ENCODE results near the gene FAM186B. TPM values are rescaled to one million over a fixed set of nuclear protein-coding genes. Genes with fewer than 3 reads are reported as not detected.

The FAM186B gene
- total and polyA plus RNA-seq, 8 donors: 0.20 to 4.6 (median 3.0) TPM

DNA sequence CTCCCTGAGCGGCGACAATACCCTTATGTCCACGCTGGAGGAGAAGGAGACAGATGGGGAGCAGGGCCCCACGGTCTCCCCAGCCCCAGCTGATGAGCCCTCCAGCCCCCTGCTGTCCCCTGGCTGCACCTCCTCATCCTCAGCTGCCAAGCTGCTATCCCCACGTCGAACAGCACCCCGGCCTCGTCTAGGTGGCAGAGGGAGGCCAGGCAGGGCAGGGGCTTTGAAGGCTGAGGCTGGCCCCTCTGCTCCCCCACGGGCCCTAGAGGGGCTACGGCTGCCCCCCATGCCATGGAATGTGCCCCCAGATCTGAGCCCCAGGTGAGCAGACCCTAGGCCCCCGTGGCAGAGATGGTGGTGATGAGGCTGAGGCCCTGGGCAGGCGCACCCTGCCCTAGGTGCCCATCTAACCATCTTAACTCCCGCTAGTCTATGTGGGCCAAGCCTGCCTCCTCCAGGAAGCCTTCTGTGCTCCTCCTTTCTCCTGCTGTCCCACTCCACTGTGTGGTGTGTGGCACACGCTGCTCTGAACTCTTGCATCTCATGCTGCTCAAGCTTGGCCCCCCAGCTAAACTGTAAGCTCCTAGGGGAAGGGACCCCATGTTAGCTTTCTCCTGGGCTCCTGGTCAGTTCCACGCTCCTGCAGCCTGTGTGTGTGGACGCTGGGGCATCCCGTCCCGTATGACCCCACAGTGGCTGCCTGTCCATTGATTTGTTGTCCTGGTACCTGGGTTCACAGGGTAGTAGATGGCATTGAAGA is 49.6 kb downstream of the FAM186B start:
- no peak overlapping the region for H3K4me3 ChIP-seq
- H3K36me3 ChIP-seq: peaks cover 0 to 53% of the 10 kb centered on the region in 2 donors
- H3K4me1 ChIP-seq: no peaks in the 10 kb centered on the region
- TF ChIP-seq, protein P1, sequence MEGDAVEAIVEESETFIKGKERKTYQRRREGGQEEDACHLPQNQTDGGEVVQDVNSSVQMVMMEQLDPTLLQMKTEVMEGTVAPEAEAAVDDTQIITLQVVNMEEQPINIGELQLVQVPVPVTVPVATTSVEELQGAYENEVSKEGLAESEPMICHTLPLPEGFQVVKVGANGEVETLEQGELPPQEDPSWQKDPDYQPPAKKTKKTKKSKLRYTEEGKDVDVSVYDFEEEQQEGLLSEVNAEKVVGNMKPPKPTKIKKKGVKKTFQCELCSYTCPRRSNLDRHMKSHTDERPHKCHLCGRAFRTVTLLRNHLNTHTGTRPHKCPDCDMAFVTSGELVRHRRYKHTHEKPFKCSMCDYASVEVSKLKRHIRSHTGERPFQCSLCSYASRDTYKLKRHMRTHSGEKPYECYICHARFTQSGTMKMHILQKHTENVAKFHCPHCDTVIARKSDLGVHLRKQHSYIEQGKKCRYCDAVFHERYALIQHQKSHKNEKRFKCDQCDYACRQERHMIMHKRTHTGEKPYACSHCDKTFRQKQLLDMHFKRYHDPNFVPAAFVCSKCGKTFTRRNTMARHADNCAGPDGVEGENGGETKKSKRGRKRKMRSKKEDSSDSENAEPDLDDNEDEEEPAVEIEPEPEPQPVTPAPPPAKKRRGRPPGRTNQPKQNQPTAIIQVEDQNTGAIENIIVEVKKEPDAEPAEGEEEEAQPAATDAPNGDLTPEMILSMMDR (IDR thresholded peaks at IDR 0.05): no peak
- peak in 1 of 4 donors; percentile 60 for DNase-seq
- no peak for ATAC-seq
- no peak overlapping the region for H3K27ac ChIP-seq
- peaks cover 0 to 19% of the 10 kb centered on the region in 2 donors for H3K27me3 ChIP-seq
- H3K9me3 ChIP-seq: no peaks in the 10 kb centered on the region
- intact Hi-C loops (cut with DNase I): no loop called here

DNA sequence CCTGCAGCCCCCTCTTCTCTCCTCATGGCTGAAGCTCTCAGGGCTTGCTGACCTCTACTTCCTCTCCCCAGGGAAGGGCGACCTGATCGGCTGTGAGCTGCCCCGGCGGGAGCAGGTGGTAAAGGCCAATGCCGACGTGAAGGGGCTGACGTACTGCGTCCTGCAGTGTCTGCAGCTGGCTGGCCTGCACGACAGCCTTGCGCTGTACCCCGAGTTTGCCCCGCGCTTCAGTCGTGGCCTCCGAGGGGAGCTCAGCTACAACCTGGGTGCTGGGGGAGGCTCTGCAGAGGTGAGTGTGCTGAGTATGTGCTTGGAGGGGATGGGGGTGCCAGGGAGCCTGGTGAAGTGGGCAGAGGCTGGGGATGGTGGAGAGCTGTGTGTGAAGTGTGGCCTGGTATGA is 51.2 kb downstream of the FAM186B start:
- peak in 1 of 4 donors; percentile 74 for DNase-seq
- Histone ChIP-seq H3K9me3 (no peaks in the 10 kb centered on the region), H3K27me3 (peaks cover 7 to 34% of the 10 kb centered on the region in 2 donors), H3K4me1 (peaks cover 2 to 4% of the 10 kb centered on the region in 2 donors), H3K36me3 (peaks cover 0 to 38% of the 10 kb centered on the region in 2 donors), H3K27ac (no peak overlapping the region), H3K4me3 (no peak overlapping the region)
- no peak for ATAC-seq
- TF ChIP-seq, protein P1 (IDR thresholded peaks at IDR 0.05): no peak
- intact Hi-C loops (cut with DNase I): no loop called here

DNA sequence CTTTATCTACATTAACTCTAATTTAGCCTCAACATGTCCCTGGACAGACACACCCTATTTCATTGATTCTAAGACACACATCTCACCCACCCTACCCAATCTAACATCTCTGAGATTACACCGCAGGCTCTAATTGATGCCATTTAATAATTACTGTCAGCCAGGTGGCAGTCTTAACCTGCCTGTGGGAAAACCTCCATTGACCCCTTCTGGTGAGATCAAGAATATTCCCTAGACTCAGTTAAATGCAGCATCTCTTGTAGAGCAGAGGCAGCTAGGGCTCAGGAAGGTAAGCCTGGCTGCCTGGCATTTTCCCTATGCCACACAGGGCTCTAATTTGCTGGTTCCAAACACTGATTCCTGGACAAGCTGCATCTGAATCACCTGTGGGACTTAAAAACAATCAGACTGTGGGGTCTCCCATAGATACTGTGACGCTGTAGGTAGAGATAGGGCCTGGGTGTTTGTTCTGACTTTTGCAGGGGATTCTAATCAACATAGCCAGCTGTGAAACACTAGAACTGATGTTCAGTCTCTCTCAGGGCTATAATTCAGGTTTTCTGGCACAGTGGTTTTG is 51.8 kb downstream of the FAM186B start:
- peaks cover 8 to 11% of the 10 kb centered on the region in 2 donors for H3K4me1 ChIP-seq
- peaks cover 12 to 41% of the 10 kb centered on the region in 2 donors for H3K27me3 ChIP-seq
- H3K36me3 ChIP-seq: peaks cover 0 to 31% of the 10 kb centered on the region in 2 donors
- intact Hi-C loops (cut with DNase I): no loop called here
- ATAC-seq (peak; percentile 21), DNase-seq (no peak)
- H3K9me3 ChIP-seq: no peaks in the 10 kb centered on the region
- TF ChIP-seq, protein P1 (IDR thresholded peaks at IDR 0.05): no peak
- no peak overlapping the region for H3K4me3 ChIP-seq
- H3K27ac ChIP-seq: no peak overlapping the region

DNA sequence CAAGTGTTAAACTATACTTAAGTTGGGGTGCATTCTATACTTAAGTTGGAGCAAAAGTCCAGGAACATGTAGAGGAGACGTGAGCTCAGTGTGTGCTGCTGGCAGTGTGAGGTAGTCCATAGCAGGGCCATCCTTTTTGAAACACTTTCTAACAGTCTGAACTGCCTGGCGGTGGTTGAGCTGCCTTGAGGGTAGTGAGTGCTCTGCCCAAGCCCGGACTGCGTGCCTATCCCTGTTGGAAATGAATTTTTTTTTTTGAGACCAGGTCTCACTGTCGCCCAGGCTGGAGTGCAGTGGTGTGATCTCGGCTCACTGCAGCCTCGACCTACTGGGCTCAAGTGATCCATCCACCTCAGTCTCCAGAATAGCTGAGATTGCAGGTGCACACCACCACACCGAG is 52.5 kb downstream of the FAM186B start:
- TF ChIP-seq, protein P1 (IDR thresholded peaks at IDR 0.05): no peak
- no peak overlapping the region for H3K4me3 ChIP-seq
- H3K9me3 ChIP-seq: no peaks in the 10 kb centered on the region
- peaks cover 8 to 15% of the 10 kb centered on the region in 2 donors for H3K4me1 ChIP-seq
- ATAC-seq (no peak), DNase-seq (no peak)
- intact Hi-C loops (cut with DNase I): no loop called here
- H3K36me3 ChIP-seq: peaks cover 0 to 24% of the 10 kb centered on the region in 2 donors
- H3K27ac ChIP-seq: no peak overlapping the region
- H3K27me3 ChIP-seq: peaks cover 17 to 48% of the 10 kb centered on the region in 2 donors

DNA sequence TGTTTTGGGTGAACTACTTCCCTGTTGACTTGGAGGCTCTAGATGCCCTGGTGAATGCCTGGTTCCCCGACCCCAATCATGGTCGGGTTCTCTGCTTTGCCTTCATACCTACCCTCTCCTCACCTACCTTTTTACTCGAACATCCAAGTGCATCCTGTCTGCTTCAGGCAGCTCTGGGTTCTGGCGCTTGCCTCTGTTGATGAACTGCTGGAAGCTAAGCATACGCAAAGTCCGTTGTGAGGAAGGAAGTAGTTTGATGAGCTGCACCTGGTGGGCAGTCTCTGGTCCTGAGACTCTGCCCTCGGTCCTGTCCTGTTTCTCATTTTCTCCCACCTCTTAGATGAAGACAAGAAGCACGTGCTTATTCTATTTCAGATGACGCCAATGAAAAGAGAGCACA is 53.0 kb downstream of the FAM186B start:
- TF ChIP-seq, protein P1 (IDR thresholded peaks at IDR 0.05): no peak
- H3K27me3 ChIP-seq: peaks cover 17 to 52% of the 10 kb centered on the region in 2 donors
- ATAC-seq (no peak), DNase-seq (no peak)
- no peak overlapping the region for H3K27ac ChIP-seq
- H3K36me3 ChIP-seq: peaks cover 0 to 19% of the 10 kb centered on the region in 2 donors
- intact Hi-C loops (cut with DNase I): no loop called here
- H3K9me3 ChIP-seq: no peaks in the 10 kb centered on the region
- no peak overlapping the region for H3K4me3 ChIP-seq
- peaks cover 8 to 15% of the 10 kb centered on the region in 2 donors for H3K4me1 ChIP-seq

Measured in left lung (tissue), 10 donors.